GM10847 (cell line): ENCODE results near the gene SLC51B.

Experiments
- POLR2A ChIP-seq: IDR thresholded peaks from 2 replicates; pipeline ENCODE4 v1.6.1; 2011; ENCODE audit not compliant: insufficient read length; ENCODE audit errors: extremely low read depth

Gene SLC51B

DNA sequence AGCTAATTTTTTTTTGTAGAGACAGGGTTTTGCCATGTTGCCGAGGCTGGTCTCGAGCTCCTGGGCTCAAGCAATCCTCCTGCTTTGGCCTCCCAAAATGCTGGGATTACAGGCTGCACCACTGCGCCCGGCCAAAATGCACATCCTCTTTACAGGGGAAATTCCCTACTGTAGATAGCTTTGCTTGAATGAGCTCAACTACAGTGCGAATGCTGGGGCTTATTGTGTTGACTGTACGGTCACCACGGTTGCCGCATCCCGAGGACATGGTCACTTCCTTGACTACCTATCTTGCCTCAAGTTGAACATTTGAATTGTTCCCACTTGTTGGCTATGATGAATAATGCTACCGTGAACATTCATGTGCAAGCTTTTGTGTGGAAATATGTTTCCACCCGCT lies 10.5 kb upstream of the SLC51B start:
- no peak for TF ChIP-seq POLR2A

DNA sequence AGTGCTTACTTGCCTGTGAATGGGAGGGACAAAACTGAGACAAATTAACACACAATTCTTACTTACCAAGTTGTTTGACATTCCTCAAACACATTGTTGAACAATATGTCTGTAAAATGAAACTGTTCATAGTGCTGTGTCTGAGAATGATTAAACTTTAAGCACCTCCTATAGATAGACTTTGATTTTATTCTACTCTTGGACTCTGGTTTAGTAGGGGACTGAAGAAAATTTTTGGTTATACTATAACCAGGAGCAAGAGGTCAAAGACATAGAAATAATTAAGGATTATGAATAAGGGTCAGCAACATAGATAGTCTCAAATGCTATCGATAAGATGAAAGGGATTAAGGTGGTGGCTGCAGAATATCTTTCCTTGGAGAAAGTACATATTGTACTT lies 7.9 kb upstream of the SLC51B start:
- no peak for TF ChIP-seq POLR2A

DNA sequence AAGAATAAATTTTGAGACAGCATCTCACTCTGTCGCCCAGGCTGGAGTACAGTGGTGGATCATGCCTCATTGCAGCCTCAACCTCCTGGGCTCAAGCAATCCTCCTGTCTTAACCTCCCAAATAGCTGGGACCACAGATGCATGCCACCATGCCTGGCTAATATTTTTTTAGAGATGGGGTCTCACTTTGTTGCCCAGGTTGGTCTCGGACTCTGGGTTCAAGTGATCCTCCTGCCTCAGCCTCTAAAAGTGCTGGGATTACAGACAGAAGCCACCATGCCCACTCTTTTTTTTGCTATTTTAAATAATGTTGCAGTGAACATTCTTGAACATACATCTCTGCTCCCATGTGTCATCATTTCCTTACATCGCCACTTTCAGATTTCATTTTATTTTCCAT lies 6.8 kb upstream of the SLC51B start:
- no peak for TF ChIP-seq POLR2A

DNA sequence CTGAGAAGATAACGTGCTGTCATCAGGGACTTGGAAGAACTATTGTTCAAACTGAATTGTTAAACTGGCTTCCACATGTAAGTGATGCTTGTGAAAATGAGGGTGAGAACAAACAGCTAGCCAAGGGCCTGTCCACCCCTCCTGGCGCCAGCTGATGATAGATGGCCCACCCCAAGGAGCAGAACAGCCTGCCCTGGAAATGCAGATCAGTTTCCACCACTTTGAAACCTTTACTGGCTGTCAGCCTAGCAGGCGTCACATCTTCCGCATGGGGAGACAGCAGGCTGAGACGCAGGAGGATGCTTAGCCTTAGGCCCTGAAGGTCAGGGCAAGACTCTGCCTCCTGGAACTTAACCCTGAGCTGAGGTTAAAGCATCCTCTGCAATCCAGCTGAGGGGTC lies 6.4 kb upstream of the SLC51B start:
- TF ChIP-seq POLR2A: no peak

DNA sequence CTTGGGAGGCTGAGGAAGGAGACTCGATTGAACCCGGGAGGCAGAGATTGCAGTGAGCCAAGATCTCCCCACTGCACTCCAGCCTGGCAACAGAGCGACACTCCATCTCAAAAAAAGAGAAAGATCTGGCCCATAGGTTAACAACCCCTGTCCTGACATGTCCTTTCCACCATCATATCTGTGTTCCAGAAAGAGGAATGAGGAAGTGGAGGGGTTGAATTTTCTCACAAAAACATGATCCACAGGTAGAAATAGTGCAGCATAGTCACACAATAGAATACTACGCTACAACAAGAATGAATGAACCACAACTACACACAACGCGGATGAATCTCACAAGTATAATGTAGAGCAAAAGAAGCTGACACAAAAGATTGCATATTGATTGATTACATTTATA lies 4.7 kb upstream of the SLC51B start:
- no peak for TF ChIP-seq POLR2A

DNA sequence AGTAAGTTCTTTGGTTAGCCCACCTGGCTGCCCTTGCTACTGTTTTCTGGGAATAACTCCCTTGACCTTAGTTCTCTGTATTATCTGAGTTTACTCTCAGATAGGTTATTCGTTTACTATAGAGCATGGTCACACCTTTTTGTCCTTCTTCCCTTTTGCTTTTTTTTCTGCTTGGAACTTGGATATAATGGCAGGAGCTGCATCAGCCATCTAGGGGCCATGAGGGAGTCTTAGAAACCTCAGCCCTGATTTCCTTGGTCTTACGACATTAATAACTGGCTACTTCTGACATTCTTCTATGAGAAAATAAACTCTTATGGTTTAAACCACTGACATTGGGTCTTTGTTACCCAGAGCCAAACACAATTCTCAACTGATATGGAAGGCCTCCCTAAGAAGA lies 3.4 kb upstream of the SLC51B start:
- no peak for TF ChIP-seq POLR2A

DNA sequence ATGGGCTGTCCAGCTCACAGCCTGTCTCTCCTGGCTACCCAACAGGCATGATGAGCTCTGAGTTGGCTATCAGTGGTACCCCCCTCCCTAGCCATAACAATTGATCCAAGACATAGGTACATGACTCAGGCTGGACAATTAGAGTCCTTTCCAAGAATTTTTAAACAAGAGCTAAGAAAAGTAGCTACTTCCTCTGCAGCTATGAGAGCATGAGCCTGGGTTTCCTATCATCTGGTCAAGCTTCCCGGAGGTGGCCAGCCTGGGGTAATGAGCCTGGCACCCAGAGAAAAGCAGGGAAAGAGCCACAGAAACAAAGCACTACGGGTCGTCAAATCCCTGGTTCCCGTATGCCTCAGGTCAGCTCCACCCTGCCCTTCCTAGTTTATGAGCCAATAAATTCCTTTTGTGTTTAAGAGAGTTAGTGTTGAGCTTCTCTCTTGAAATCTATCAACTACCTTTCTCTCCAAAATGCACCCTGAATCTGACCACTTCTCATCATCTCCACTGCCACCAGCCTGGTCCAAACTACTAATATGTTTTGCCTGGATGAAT lies 2.3 kb upstream of the SLC51B start:
- TF ChIP-seq POLR2A: no peak

DNA sequence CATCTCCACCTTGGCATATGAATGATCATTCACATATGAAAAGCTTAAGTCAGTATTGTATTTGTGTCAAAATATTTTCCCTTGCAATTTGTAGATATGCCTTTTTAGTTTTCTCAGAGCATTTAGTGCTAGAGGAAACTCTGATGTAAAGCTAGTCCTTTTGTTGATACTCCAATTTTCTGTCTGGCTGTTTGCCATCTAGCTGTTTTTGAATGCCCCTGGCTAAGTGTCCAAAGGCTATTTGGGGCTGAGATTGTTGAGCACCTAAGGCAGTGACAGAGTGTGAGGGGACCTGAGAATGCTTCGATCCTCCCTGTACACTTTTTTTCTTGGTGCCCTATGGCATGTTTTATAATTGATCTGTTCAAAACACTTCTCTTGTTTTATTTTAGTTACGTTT lies 3.1 kb downstream of the SLC51B start:
- no peak for TF ChIP-seq POLR2A

DNA sequence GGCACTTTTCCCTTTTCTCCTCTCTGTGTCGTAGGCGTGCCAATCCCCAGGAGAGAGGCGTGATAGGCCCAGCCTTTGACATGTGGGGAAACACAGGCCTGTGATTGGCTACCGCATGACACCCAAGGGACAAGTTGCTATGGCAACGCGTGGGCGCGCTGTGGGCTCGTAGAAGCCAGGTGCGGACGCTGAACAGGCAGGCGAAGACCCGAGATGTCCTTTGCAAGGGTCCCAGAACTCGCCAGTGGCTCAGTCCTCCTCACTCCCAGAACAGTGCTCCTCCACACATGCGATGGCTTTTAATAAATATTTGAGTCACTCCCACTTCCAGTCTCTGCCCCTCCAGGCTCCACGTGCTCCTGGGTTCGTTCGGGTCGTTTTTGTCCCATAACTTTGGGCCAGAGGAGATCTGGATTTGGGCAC lies 4.2 kb downstream of the SLC51B start:
- no peak for TF ChIP-seq POLR2A

DNA sequence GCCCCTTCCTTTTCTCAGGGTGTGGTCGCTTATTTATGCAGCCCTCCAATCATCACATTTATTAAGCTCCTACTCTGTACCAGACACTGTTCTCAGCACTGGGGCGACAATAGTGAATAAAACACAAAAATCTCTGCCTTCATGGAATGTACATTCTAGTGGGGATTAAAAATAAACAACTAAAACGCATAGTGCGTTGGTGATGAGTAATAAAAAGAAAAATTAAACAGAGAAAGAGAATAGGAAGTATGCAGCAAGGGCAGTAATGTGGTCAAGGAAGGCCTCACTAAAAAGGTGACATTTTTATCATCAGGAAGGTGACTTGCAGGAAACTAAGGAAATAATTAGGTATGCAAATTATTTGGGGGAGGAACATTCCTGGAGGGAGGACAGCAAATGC lies 5.1 kb downstream of the SLC51B start:
- no peak for TF ChIP-seq POLR2A

DNA sequence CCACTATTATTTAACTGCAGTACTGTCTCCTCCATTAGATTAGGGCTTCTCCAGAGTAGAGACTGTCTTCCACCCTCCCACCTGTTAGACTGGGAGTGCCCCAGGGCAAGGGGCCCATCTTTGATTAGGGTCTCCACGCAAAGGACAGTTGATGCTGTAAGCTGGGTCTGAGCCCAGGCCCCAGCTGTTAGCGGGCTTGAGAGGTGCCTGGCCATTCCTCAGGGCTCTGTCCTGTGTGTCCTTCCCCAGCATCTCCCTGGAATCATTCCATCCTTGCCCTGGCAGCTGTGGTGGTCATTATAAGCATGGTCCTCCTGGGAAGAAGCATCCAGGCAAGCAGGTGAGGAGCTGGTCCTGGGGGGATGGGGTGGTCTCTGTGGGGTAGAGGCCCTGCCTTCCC lies 6.1 kb downstream of the SLC51B start:
- TF ChIP-seq POLR2A: no peak

DNA sequence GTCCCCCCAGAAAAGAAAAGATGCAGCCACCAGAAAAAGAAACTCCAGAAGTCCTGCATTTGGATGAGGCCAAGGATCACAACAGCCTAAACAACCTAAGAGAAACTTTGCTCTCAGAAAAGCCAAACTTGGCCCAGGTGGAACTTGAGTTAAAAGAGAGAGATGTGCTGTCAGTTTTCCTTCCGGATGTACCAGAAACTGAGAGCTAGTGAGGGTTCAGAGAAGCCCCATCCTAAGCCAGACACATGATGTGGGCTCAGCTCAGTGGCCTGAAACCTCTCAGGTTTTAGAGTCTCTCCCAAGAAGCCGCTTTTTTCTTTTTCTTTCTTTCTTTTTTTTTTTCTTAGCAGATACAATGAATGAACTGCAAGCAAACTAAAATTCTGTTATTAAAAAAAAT lies 7.8 kb downstream of the SLC51B start:
- no peak for TF ChIP-seq POLR2A

DNA sequence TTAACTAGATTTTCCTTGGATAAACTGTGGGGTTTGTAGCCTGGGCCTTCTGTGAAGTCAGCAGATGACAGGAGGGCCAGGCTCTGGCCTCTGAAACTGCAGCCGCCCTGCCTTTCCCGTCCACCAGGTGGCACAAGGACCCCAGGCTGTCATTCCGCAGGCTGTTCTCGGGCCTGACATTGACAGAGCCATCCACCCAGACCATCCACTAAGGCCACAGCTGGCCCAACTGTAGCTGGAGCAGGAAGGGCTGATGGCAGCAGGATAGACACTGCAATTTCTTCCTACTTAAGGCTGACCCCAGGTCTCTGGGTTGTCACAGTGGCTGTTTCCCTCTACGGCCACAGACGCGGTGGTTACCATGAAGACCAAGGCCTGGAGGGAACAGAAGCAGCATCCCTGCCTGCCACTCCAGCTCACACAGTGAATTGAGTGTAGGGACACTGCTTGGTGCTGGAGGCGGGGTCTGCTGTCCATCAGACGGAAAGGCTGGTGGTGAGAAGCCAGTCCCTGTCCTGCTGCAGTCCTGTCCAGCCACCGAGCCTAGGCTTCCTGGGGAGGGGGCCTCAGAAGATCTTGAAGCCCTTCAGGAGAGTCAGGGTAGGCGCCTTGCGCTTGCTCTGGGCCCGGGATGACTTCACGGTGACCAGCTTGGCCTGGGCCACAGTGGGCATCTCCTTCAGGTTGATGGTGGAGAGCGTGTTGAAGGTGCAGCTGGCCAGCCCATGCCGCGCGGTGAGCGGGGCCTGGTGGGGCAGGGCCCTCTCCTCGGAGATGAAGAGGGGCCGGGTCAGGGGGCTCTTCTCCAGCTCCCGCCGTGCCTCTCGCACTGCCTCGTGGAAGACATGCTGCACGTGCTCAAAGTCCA lies 9.4 kb downstream of the SLC51B start:
- no peak for TF ChIP-seq POLR2A

DNA sequence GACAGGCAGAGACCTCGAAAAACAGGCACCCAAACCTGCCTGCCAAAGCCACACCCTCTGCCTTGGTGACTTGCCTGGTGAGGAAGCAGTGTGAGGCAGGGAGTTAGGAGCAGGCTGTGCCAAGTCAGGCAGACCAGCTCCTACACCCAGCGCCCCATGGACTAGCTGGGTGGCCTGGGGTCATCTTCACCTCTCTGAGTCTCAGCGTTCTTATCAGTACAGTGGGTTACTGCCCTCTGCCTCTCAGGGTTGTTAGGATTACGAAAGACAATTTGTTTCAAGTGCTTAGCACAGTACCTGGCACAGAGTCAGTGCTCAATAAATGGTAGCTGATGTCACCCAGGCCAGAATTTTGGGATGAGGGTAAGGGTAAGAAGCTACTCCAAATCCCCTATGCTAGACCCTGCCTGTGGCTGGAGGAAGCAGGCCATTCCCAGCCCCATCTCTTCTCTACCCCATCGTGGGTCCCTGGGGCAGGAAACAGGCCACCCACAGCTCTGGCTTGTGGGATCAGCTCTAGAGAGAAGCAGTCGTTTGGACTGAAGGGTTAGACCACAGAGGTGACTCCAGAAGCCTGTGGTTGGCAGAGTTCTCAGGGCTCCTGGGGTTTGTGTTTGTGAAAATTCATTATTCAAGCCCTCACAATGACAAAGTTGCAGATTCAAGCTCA lies 10.1 kb downstream of the SLC51B start:
- TF ChIP-seq POLR2A: no peak

DNA sequence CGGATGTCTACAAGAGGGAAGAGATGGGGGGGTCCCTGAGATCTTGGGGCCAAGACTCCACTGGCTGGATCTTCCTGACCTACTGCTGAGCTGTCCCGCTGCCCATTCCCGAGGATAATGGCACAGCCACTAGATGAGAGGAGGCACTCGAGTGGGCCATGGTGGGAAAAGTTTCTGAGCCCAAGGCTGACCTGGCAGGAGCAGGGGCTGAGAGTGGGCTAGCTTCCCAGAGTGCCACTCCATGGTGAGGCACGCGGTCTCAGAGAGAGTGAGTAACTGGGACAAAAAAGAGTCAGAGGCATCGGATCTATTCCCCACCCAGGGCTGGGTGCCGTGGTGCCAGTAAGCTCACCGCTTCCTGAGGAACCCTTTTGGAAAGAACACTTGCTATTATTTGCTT lies 10.9 kb downstream of the SLC51B start:
- TF ChIP-seq POLR2A: no peak

DNA sequence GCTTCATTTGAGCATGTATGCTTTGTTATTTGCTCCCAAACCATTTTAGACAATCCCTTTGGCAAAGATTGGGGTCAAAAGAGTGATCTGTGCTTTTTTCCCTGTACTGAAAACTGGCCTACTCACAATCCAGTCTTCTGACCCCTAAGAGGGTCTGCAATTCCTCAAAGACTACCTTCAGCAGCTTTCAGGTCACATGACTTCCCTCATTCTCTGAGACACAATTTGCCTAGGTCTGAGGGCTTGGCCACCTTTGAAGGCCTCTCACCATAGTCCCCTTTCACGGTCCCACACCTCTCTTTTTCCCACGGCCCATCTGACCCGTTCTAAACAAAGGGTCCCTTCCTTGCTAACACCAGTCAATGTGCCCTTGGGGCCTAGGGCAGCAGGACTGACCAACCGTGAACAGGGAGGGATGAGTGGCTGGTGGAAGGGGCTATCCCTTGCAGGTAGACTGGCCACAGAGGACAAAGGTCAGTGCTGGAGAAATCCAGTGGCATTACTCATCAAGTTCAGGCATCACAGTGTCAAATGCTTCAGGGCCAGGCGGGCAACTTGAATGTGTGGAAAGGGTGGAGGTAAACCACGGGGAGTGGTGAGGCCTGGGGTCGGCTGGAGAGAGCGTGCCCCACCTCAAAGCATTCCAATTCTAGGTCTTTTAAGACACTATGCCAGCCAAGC lies 11.8 kb downstream of the SLC51B start:
- TF ChIP-seq POLR2A: no peak
